Transverse colon (tissue), 3 donors: ENCODE data around the gene SUPT5H.

Experiments
- POLR2A ChIP-seq: fragments of 450-650 bp; IDR thresholded peaks from one replicate; pipeline ENCODE4 v1.6.1; 2016; ENCODE audit warnings: antibody characterized with exemption, mild to moderate bottlenecking, moderate library complexity
- TF ChIP-seq, protein P1 (sequence below), 5 experiments: fragments of 200-600 bp in 3 of 5; fragments of 450-650 bp in 2 of 5; sonication (generic) in 3 of 5; IDR thresholded peaks; 1 replicate in 2 of 5; 2 replicates in 3 of 5; pipeline ENCODE4 v1.5.1; 2016 to 2017; ENCODE audit warnings: antibody characterized with exemption in 5 of 5, inconsistent platforms in 3 of 5, mild to moderate bottlenecking in 2 of 5, moderate library complexity in 1 of 5

DNA sequence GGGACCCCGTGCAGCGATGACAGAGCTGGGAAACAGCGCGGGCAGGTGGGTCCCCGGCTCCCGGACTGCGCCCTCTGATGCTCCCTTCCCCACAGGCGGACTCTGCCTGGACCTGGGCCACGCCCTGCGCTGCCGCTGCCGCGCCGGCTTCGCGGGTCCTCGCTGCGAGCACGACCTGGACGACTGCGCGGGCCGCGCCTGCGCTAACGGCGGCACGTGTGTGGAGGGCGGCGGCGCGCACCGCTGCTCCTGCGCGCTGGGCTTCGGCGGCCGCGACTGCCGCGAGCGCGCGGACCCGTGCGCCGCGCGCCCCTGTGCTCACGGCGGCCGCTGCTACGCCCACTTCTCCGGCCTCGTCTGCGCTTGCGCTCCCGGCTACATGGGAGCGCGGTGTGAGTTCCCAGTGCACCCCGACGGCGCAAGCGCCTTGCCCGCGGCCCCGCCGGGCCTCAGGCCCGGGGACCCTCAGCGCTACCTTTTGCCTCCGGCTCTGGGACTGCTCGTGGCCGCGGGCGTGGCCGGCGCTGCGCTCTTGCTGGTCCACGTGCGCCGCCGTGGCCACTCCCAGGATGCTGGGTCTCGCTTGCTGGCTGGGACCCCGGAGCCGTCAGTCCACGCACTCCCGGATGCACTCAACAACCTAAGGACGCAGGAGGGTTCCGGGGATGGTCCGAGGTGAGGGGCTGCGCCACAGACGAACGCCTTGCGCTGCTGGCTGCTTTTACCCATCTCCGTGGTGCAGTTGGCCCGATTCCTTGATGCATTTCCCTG is 61.7 kb downstream of the SUPT5H start:
- TF ChIP-seq POLR2A = no peak
- TF ChIP-seq, protein P1, sequence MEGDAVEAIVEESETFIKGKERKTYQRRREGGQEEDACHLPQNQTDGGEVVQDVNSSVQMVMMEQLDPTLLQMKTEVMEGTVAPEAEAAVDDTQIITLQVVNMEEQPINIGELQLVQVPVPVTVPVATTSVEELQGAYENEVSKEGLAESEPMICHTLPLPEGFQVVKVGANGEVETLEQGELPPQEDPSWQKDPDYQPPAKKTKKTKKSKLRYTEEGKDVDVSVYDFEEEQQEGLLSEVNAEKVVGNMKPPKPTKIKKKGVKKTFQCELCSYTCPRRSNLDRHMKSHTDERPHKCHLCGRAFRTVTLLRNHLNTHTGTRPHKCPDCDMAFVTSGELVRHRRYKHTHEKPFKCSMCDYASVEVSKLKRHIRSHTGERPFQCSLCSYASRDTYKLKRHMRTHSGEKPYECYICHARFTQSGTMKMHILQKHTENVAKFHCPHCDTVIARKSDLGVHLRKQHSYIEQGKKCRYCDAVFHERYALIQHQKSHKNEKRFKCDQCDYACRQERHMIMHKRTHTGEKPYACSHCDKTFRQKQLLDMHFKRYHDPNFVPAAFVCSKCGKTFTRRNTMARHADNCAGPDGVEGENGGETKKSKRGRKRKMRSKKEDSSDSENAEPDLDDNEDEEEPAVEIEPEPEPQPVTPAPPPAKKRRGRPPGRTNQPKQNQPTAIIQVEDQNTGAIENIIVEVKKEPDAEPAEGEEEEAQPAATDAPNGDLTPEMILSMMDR (IDR thresholded peaks at IDR 0.05) = no peak
